Measurements from ENCODE around the gene GSTM2. TPM values are rescaled to one million over a fixed set of nuclear protein-coding genes. Genes with fewer than 3 reads are reported as not detected.

The GSTM2 gene
- total and polyA plus RNA-seq, 2 donors (not counting 3 experiments of a cell fraction or from before 2014, with no cell fraction given), result 21.5 to 23.6 TPM

- CTCF ChIA-PET, result interaction anchor here (1.0 kb wide), 1 partner anchor 12 kb away, joined by 3 read pairs; no protein-coding TSS in a partner anchor
- Histone ChIP-seq H3K4me2 (ENCODE audit: insufficient read depth, low read length) (no peak overlapping the region), H4K20me1 (replicated peaks; ENCODE audit: control insufficient read depth, extremely low read depth, insufficient read depth, low read length) (no peaks in the 10 kb centered on the region), H2AFZ (ENCODE audit: low read depth, low read length) (no peak overlapping the region), H3K36me3 (ENCODE audit: control insufficient read depth in 2 of 2, extremely low read depth in 1 of 2, insufficient read depth in 2 of 2, low read length in 2 of 2) (no peaks in the 10 kb centered on the region), H3K4me3 (replicated peaks in 1 of 3; ENCODE audit: insufficient read depth in 1 of 3, low read depth in 1 of 3, low read length in 3 of 3) (no peak overlapping the region), H3K27ac (ENCODE audit: insufficient read depth, low read depth, low read length) (no peak overlapping the region), H3K4me1 (ENCODE audit: control insufficient read depth, extremely low read depth, insufficient read depth, low read length) (peaks cover 8% of the 10 kb centered on the region), H3K79me2 (ENCODE audit: control insufficient read depth, insufficient read depth, low read length) (no peaks in the 10 kb centered on the region), H3K9ac (replicated peaks; ENCODE audit: extremely low read depth, insufficient read depth, low read length) (no peak overlapping the region), H3K9me3 (replicated peaks; ENCODE audit: control insufficient read depth, insufficient read depth, low read length) (no peaks in the 10 kb centered on the region), H3K9me1 (replicated peaks; ENCODE audit: control insufficient read depth, extremely low read depth, insufficient read depth, low read length) (no peaks in the 10 kb centered on the region), H3K27me3 (ENCODE audit: control insufficient read depth in 2 of 2, insufficient read depth in 2 of 2, low read length in 2 of 2) (no peaks in the 10 kb centered on the region)
- DNase-seq (ENCODE audit: low read depth, low spot score) (no peak), FAIRE-seq (no peak)
- intact Hi-C loops (cut with micrococcal nuclease) (no loop called here), dilution Hi-C loops (cut with MboI; ENCODE audit: extremely low pct_ligation_motif_present, low sequenced_read_pairs) (no loop called here)
- no TSS peak for BruUV-seq (replicated peaks)
- TF ChIP-seq POLR2AphosphoS5 (IDR thresholded peaks at IDR 0.05; ENCODE audit: insufficient read depth, low read depth, low read length) (no peak), JUN (IDR thresholded peaks at IDR 0.05; ENCODE audit: borderline replicate concordance, insufficient read depth, insufficient read length, low read depth) (no peak), EZH2 (IDR thresholded peaks at IDR 0.05; ENCODE audit: borderline replicate concordance, low read depth, low read length, severe bottlenecking) (no peak), MYC (IDR thresholded peaks at IDR 0.05; ENCODE audit: low read depth, low read length) (no peak), FOS (IDR thresholded peaks at IDR 0.05; ENCODE audit: borderline replicate concordance, insufficient read depth, low read length) (no peak), POLR2A (IDR thresholded peaks at IDR 0.05; ENCODE audit: low read depth, low read length) (no peak)
- TF ChIP-seq, protein P1, sequence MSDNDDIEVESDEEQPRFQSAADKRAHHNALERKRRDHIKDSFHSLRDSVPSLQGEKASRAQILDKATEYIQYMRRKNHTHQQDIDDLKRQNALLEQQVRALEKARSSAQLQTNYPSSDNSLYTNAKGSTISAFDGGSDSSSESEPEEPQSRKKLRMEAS (IDR thresholded peaks at IDR 0.05; ENCODE audit: insufficient read depth, insufficient read length), result no peak
- POLR2A ChIA-PET, result no interaction called here
Measured at GRCh38 chr1:109716121-109716520, 48.3 kb downstream of the GSTM2 start.

DNA sequence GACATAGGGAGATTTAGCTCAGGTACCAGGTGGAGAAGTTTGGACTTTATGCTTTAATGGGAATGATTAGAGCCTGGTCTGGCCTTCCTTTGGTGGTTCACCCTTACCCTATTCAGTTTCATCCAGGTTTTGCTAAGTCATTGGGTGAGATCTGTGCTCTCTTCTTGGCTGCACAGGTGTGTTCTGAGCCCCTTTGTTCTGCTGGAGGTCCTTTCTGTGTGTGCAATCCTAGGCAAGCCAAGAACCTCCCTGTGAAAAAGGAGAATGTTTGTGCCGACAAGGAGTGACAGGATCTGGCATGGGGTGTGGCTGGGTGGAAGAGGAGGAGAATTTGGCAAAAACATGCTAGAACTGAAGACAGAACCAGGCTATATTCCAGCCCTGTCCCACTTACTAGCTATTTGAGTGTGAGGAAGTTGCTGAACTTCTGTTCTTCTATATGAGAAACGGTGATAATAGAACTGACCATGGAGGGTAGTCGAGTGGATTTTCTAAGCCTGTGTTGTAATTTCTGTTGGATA is 48.8 kb downstream of the GSTM2 start:
- no peaks in the 10 kb centered on the region for H3K36me3 ChIP-seq (ENCODE audit: control insufficient read depth in 2 of 2, extremely low read depth in 1 of 2, insufficient read depth in 2 of 2, low read length in 2 of 2)
- peaks cover 8% of the 10 kb centered on the region for H3K4me1 ChIP-seq (ENCODE audit: control insufficient read depth, extremely low read depth, insufficient read depth, low read length)
- dilution Hi-C loops (cut with MboI; ENCODE audit: extremely low pct_ligation_motif_present, low sequenced_read_pairs) (no loop called here), intact Hi-C loops (cut with micrococcal nuclease) (no loop called here)
- BruUV-seq (replicated peaks), result no TSS peak
- no peaks in the 10 kb centered on the region for H3K9me1 ChIP-seq (replicated peaks; ENCODE audit: control insufficient read depth, extremely low read depth, insufficient read depth, low read length)
- no peaks in the 10 kb centered on the region for H3K9me3 ChIP-seq (replicated peaks; ENCODE audit: control insufficient read depth, insufficient read depth, low read length)
- FAIRE-seq, result no peak
- ChIA-PET CTCF (interaction anchor here (1.0 kb wide), 1 partner anchor 13 kb away, joined by 3 read pairs; no protein-coding TSS in a partner anchor), POLR2A (no interaction called here)
- no peak overlapping the region for H2AFZ ChIP-seq (ENCODE audit: low read depth, low read length)
- no peak overlapping the region for H3K9ac ChIP-seq (replicated peaks; ENCODE audit: extremely low read depth, insufficient read depth, low read length)
- H3K27me3 ChIP-seq (ENCODE audit: control insufficient read depth in 2 of 2, insufficient read depth in 2 of 2, low read length in 2 of 2), result no peaks in the 10 kb centered on the region
- TF ChIP-seq FOS (IDR thresholded peaks at IDR 0.05; ENCODE audit: borderline replicate concordance, insufficient read depth, low read length) (no peak), GATA2 (IDR thresholded peaks at IDR 0.05; ENCODE audit: insufficient read depth, insufficient read length, low read depth, low read length) (no peak), MYC (IDR thresholded peaks at IDR 0.05; ENCODE audit: low read depth, low read length) (no peak), EZH2 (IDR thresholded peaks at IDR 0.05; ENCODE audit: borderline replicate concordance, low read depth, low read length, severe bottlenecking) (no peak), JUN (IDR thresholded peaks at IDR 0.05; ENCODE audit: borderline replicate concordance, insufficient read depth, insufficient read length, low read depth) (no peak)
- H3K4me2 ChIP-seq (ENCODE audit: insufficient read depth, low read length), result no peak overlapping the region
- H3K27ac ChIP-seq (ENCODE audit: insufficient read depth, low read depth, low read length), result no peak overlapping the region
- H3K4me3 ChIP-seq (replicated peaks in 1 of 3; ENCODE audit: insufficient read depth in 1 of 3, low read depth in 1 of 3, low read length in 3 of 3), result no peak overlapping the region
- DNase-seq (ENCODE audit: low read depth, low spot score), result no peak
- no peaks in the 10 kb centered on the region for H4K20me1 ChIP-seq (replicated peaks; ENCODE audit: control insufficient read depth, extremely low read depth, insufficient read depth, low read length)
- H3K79me2 ChIP-seq (ENCODE audit: control insufficient read depth, insufficient read depth, low read length), result no peaks in the 10 kb centered on the region
